ENCODE results near the gene SPTLC3. TPM values are rescaled to one million over a fixed set of nuclear protein-coding genes. Genes with fewer than 3 reads are reported as not detected.

Gene SPTLC3
- total RNA-seq, 1 experiment from 2014 or later, result 20.3 TPM

GRCh38 chr20:13017883-13018535, 9.2 kb downstream of the SPTLC3 start:
- peaks cover 33% of the 10 kb centered on the region for H3K36me3 Mint-ChIP-seq (ENCODE audit: insufficient read depth, unreplicated experiment)
- ChIA-PET CTCF (interaction anchor here (0.9 to 1.8 kb wide), 7 partner anchors 8 to 52 kb away, joined by 3 to 7 read pairs (median 4); no protein-coding TSS in a partner anchor), POLR2A (interaction anchor here (0.6 to 10.4 kb wide), 7 partner anchors 9 to 741 kb away, joined by 3 to 139 read pairs (median 3); partner anchors contain the start of gene SPTLC3)
- TF ChIP-seq CTCF (IDR thresholded peaks at IDR 0.05; ENCODE audit: unreplicated experiment), result no peak
- H3K4me3 Mint-ChIP-seq (ENCODE audit: unreplicated experiment), result peak overlapping the region; percentile 18
- intact Hi-C loops (cut with micrococcal nuclease), result no loop called here
- no TSS peak for BruUV-seq (replicated peaks)
- peaks cover 24% of the 10 kb centered on the region for H3K9me3 Mint-ChIP-seq (ENCODE audit: unreplicated experiment)
- H3K27ac Mint-ChIP-seq (ENCODE audit: low read depth, unreplicated experiment), result peak overlapping the region; percentile 58
- no peaks in the 10 kb centered on the region for H3K27me3 Mint-ChIP-seq (ENCODE audit: insufficient read depth, unreplicated experiment)
- peaks cover 50% of the 10 kb centered on the region for H3K4me1 Mint-ChIP-seq (ENCODE audit: insufficient read depth, unreplicated experiment)
- no peak for DNase-seq (ENCODE audit: unreplicated experiment)

- H3K36me3 Mint-ChIP-seq (ENCODE audit: insufficient read depth, unreplicated experiment), result peaks cover 26% of the 10 kb centered on the region
Measured at GRCh38 chr20:13021205-13021970, 12.6 kb downstream of the SPTLC3 start.

DNA sequence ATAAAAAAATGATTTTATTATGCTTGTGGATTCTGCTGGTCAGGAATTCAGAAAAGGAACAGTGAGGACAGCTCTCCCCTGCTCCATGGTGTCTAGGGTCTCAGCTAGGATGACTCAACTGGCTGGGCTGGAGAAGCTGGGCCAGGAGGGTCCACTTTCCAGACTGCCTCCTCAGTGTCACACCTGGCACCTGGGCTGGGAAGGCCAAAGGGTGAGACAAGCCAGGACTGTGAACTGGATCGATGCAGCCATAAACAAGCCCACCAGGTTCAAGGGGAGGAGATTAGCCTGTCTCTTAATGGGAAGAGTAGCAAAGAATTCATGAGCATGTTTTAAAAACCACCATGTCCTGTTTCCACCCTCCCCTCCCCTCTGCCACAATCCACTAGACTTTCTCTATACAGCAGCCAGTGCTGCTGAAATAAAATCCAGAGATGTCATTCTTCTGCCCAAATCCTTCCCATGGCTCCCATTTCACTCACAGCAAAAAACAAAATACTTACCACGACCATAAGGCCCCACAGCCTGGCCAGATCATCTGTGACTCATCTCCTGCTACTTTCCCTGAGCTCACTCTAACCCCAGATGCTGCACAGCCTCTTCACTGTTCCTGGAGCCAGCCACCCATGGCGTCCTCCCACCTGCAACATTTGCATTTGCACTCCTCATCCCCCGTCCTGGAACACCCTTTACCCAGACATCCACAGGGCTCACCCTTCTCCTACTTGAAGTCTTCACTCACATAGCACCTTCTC, 13.8 kb downstream of the SPTLC3 start:
- peaks cover 26% of the 10 kb centered on the region for H3K36me3 Mint-ChIP-seq (ENCODE audit: insufficient read depth, unreplicated experiment)
- peak overlapping the region; percentile 36 for H3K4me3 Mint-ChIP-seq (ENCODE audit: unreplicated experiment)
- H3K27me3 Mint-ChIP-seq (ENCODE audit: insufficient read depth, unreplicated experiment), result no peaks in the 10 kb centered on the region
- DNase-seq (ENCODE audit: unreplicated experiment), result peak; percentile 44
- peak overlapping the region; percentile 30 for H3K27ac Mint-ChIP-seq (ENCODE audit: low read depth, unreplicated experiment)
- POLR2A ChIA-PET, result interaction anchor here (3.9 kb wide), 1 partner anchor 14 kb away, joined by 37 read pairs; the partner anchor contains the start of gene SPTLC3
- no peak for TF ChIP-seq CTCF (IDR thresholded peaks at IDR 0.05; ENCODE audit: unreplicated experiment)
- BruUV-seq (replicated peaks), result no TSS peak
- H3K9me3 Mint-ChIP-seq (ENCODE audit: unreplicated experiment), result peaks cover 17% of the 10 kb centered on the region
- intact Hi-C loops (cut with micrococcal nuclease), result no loop called here
- CTCF ChIA-PET, result interaction anchor here (0.6 to 1.0 kb wide), 3 partner anchors 9 to 95 kb away, joined by 3 read pairs; no protein-coding TSS in a partner anchor
- H3K4me1 Mint-ChIP-seq (ENCODE audit: insufficient read depth, unreplicated experiment), result peaks cover 46% of the 10 kb centered on the region

More at GRCh38 chr20:13021205-13021970, 12.6 kb downstream of the SPTLC3 start:
- Mint-ChIP-seq H3K4me3 (ENCODE audit: unreplicated experiment) (no peak overlapping the region), H3K9me3 (ENCODE audit: unreplicated experiment) (peaks cover 17% of the 10 kb centered on the region), H3K27me3 (ENCODE audit: insufficient read depth, unreplicated experiment) (no peaks in the 10 kb centered on the region), H3K4me1 (ENCODE audit: insufficient read depth, unreplicated experiment) (peaks cover 48% of the 10 kb centered on the region), H3K27ac (ENCODE audit: low read depth, unreplicated experiment) (no peak overlapping the region)
- no TSS peak for BruUV-seq (replicated peaks)
- no peak for DNase-seq (ENCODE audit: unreplicated experiment)
- TF ChIP-seq CTCF (IDR thresholded peaks at IDR 0.05; ENCODE audit: unreplicated experiment), result no peak
- intact Hi-C loops (cut with micrococcal nuclease), result no loop called here
- ChIA-PET CTCF (interaction anchor here (0.6 to 1.4 kb wide), 3 partner anchors 8 to 37 kb away, joined by 3 to 4 read pairs (median 4); no protein-coding TSS in a partner anchor), POLR2A (interaction anchor here (3.9 to 10.4 kb wide), 2 partner anchors 8 to 13 kb away, joined by 37 to 139 read pairs; partner anchors contain the start of gene SPTLC3)

All from MCF 10A (cell line).